SU-DHL-6 (cell line): ENCODE results near the gene ELAVL1.

ENCODE experiments used
- EZH2phosphoT487 ChIP-seq: fragments of 200-600 bp; sonication (generic), shearing (Covaris generic); conservative IDR thresholded peaks from 2 replicates; pipeline ENCODE4 v1.6.1; 2018; ENCODE audit warnings: mild to moderate bottlenecking, antibody characterized with exemption, low read length, moderate library complexity, mixed read lengths
- TF ChIP-seq, protein P1 (sequence below): fragments of 200-600 bp; sonication (generic); IDR thresholded peaks from one replicate; pipeline ENCODE4 v1.5.1; 2017; ENCODE audit warnings: antibody characterized with exemption, mild to moderate bottlenecking, low read length, moderate library complexity; ENCODE audit not compliant: insufficient read depth, poor library complexity, severe bottlenecking

DNA sequence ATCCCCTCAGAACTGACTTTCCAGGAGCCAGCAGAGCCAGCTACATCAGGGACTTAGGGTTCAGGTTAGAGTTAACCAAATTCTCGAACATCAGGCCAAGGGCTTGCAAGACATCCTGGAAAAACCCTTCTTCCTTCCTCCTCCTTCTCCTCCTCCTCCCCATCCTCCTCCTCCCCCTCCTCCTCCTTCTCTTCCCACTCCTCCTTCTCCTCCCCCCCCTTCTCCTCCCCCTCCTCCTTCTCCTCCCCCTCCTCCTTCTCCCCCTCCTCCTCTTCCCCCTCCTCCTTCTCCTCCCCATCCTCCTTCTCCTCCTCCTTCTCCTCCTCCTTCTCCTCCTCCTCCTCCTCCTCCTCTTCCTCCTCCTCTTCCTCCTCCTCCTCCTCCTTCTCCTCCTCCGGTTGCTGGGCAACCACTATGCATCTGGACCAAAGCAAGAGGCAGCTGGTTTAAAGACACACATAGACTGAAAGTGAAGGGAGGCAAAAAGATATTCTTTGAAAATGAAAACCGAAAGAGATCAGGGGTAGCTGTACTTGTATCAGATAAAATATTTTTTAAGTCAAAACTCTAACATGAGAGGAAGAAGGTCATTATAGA is 41.2 kb upstream of the ELAVL1 start:
- TF ChIP-seq, protein P1, sequence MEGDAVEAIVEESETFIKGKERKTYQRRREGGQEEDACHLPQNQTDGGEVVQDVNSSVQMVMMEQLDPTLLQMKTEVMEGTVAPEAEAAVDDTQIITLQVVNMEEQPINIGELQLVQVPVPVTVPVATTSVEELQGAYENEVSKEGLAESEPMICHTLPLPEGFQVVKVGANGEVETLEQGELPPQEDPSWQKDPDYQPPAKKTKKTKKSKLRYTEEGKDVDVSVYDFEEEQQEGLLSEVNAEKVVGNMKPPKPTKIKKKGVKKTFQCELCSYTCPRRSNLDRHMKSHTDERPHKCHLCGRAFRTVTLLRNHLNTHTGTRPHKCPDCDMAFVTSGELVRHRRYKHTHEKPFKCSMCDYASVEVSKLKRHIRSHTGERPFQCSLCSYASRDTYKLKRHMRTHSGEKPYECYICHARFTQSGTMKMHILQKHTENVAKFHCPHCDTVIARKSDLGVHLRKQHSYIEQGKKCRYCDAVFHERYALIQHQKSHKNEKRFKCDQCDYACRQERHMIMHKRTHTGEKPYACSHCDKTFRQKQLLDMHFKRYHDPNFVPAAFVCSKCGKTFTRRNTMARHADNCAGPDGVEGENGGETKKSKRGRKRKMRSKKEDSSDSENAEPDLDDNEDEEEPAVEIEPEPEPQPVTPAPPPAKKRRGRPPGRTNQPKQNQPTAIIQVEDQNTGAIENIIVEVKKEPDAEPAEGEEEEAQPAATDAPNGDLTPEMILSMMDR = no peak
- TF ChIP-seq EZH2phosphoT487 = no peak
